Measurements from ENCODE around the gene CYP2U1. TPM values are rescaled to one million over a fixed set of nuclear protein-coding genes. Genes with fewer than 3 reads are reported as not detected.

Gene CYP2U1
- total RNA-seq, 2 experiments from 2014 or later: 2.9 to 4.0 TPM

GRCh38 chr4:107935246-107935645 is 3.9 kb downstream of the CYP2U1 start:
- Histone ChIP-seq H3K27ac (ENCODE audit: low read depth in 1 of 2, low read length in 2 of 2) (no peak overlapping the region), H3K4me1 (ENCODE audit: insufficient read depth, low read length) (peaks cover 16% of the 10 kb centered on the region), H3K36me3 (ENCODE audit: insufficient read depth, low read length) (no peaks in the 10 kb centered on the region), H3K4me3 (ENCODE audit: low read length) (no peak overlapping the region), H3K27me3 (ENCODE audit: control insufficient read depth in 1 of 2, insufficient read depth in 2 of 2, low read length in 2 of 2) (no peaks in the 10 kb centered on the region), H3K9me3 (ENCODE audit: control insufficient read depth in 1 of 2, insufficient read depth in 1 of 2, low read length in 2 of 2) (no peaks in the 10 kb centered on the region)
- CTCF ChIA-PET: no interaction called here
- Mint-ChIP-seq H3K27me3 (no peaks in the 10 kb centered on the region), H3K9me3 (no peaks in the 10 kb centered on the region), H3K4me1 (ENCODE audit: low read depth) (peaks cover 56% of the 10 kb centered on the region), H3K27ac (no peak overlapping the region), H3K4me3 (no peak overlapping the region), H3K36me3 (ENCODE audit: low read depth) (peaks cover 23% of the 10 kb centered on the region)
- POLR2A ChIA-PET: no interaction called here
- DNase-seq (no peak), ATAC-seq (ENCODE audit: poor library complexity) (no peak)
- TF ChIP-seq, protein P1, sequence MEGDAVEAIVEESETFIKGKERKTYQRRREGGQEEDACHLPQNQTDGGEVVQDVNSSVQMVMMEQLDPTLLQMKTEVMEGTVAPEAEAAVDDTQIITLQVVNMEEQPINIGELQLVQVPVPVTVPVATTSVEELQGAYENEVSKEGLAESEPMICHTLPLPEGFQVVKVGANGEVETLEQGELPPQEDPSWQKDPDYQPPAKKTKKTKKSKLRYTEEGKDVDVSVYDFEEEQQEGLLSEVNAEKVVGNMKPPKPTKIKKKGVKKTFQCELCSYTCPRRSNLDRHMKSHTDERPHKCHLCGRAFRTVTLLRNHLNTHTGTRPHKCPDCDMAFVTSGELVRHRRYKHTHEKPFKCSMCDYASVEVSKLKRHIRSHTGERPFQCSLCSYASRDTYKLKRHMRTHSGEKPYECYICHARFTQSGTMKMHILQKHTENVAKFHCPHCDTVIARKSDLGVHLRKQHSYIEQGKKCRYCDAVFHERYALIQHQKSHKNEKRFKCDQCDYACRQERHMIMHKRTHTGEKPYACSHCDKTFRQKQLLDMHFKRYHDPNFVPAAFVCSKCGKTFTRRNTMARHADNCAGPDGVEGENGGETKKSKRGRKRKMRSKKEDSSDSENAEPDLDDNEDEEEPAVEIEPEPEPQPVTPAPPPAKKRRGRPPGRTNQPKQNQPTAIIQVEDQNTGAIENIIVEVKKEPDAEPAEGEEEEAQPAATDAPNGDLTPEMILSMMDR (IDR thresholded peaks at IDR 0.05): no peak
- intact Hi-C loops (cut with DNase I, micrococcal nuclease): loop anchor here in 1 of 2 experiments (10.0 kb wide), 1 partner anchor 1620 kb away; the partner anchor contains the start of genes AIMP1 and TBCK

GRCh38 chr4:107937040-107937439 is 5.7 kb downstream of the CYP2U1 start:
- peaks cover 45% of the 10 kb centered on the region for H3K4me1 Mint-ChIP-seq (ENCODE audit: low read depth)
- DNase-seq (no peak), ATAC-seq (ENCODE audit: poor library complexity) (no peak)
- POLR2A ChIA-PET: interaction anchor here (1.2 kb wide), 1 partner anchor 53 kb away, joined by 4 read pairs; the partner anchor contains the start of gene HADH
- Histone ChIP-seq H3K4me1 (ENCODE audit: insufficient read depth, low read length) (peaks cover 8% of the 10 kb centered on the region), H3K27me3 (ENCODE audit: control insufficient read depth in 1 of 2, insufficient read depth in 2 of 2, low read length in 2 of 2) (no peaks in the 10 kb centered on the region), H3K4me3 (ENCODE audit: low read length) (no peak overlapping the region), H3K36me3 (ENCODE audit: insufficient read depth, low read length) (no peaks in the 10 kb centered on the region), H3K27ac (ENCODE audit: low read depth in 1 of 2, low read length in 2 of 2) (no peak overlapping the region), H3K9me3 (ENCODE audit: control insufficient read depth in 1 of 2, insufficient read depth in 1 of 2, low read length in 2 of 2) (no peaks in the 10 kb centered on the region)
- H3K36me3 Mint-ChIP-seq (ENCODE audit: low read depth): peaks cover 18% of the 10 kb centered on the region
- no peak overlapping the region for H3K27ac Mint-ChIP-seq
- no peaks in the 10 kb centered on the region for H3K27me3 Mint-ChIP-seq
- H3K4me3 Mint-ChIP-seq: no peak overlapping the region
- intact Hi-C loops (cut with DNase I, micrococcal nuclease): loop anchor here in 1 of 2 experiments (10.0 kb wide), 1 partner anchor 1622 kb away; the partner anchor contains the start of genes AIMP1 and TBCK
- CTCF ChIA-PET: no interaction called here
- H3K9me3 Mint-ChIP-seq: no peaks in the 10 kb centered on the region
- TF ChIP-seq, protein P1 (IDR thresholded peaks at IDR 0.05): no peak

- ATAC-seq (ENCODE audit: poor library complexity) (no peak), DNase-seq (no peak)
- Histone ChIP-seq H3K36me3 (ENCODE audit: insufficient read depth, low read length) (no peaks in the 10 kb centered on the region), H3K9me3 (ENCODE audit: control insufficient read depth in 1 of 2, insufficient read depth in 1 of 2, low read length in 2 of 2) (no peaks in the 10 kb centered on the region), H3K27me3 (ENCODE audit: control insufficient read depth in 1 of 2, insufficient read depth in 2 of 2, low read length in 2 of 2) (no peaks in the 10 kb centered on the region), H3K4me3 (ENCODE audit: low read length) (no peak overlapping the region), H3K4me1 (ENCODE audit: insufficient read depth, low read length) (no peaks in the 10 kb centered on the region), H3K27ac (ENCODE audit: low read depth in 1 of 2, low read length in 2 of 2) (no peak overlapping the region)
- TF ChIP-seq, protein P1 (IDR thresholded peaks at IDR 0.05): no peak
- ChIA-PET CTCF (no interaction called here), POLR2A (no interaction called here)
- Mint-ChIP-seq H3K36me3 (ENCODE audit: low read depth) (peaks cover 28% of the 10 kb centered on the region), H3K27ac (no peak overlapping the region), H3K4me3 (no peak overlapping the region), H3K27me3 (no peaks in the 10 kb centered on the region), H3K4me1 (ENCODE audit: low read depth) (peaks cover 22% of the 10 kb centered on the region), H3K9me3 (no peaks in the 10 kb centered on the region)
- intact Hi-C loops (cut with DNase I, micrococcal nuclease): loop anchor here in 1 of 2 experiments (10.0 kb wide), 1 partner anchor 1625 kb away; the partner anchor contains the start of genes AIMP1 and TBCK
Observed at GRCh38 chr4:107939307-107939706, 8.0 kb downstream of the CYP2U1 start.
